H1 (cell line): ENCODE results near the gene OPCML.

Source experiments
- TF ChIP-seq, protein P1 (sequence below): IDR thresholded peaks from 2 replicates; pipeline ENCODE4 v1.6.1; 2011; ENCODE audit warnings: low read depth, mild to moderate bottlenecking, low read length; ENCODE audit not compliant: insufficient read depth
- TF ChIP-seq, protein P2 (sequence below): IDR thresholded peaks from 2 replicates; pipeline ENCODE4 v1.6.1; 2012; ENCODE audit warnings: low read length, inconsistent platforms
- TF ChIP-seq, protein P3 (sequence below): IDR thresholded peaks from 2 replicates; pipeline ENCODE4 v1.6.1; 2011; ENCODE audit warnings: low read length, improper control_type of control experiment
- TF ChIP-seq, protein P4 (sequence below), 3 experiments: IDR thresholded peaks; 1 replicate in 2 of 3; 2 replicates in 1 of 3; pipeline versions ENCODE4 v1.5.1 to v1.6.1; 2011; ENCODE audit warnings: low read length in 3 of 3, mild to moderate bottlenecking in 3 of 3, inconsistent platforms in 2 of 3, low read depth in 1 of 3, moderate library complexity in 1 of 3; ENCODE audit not compliant: insufficient read depth in 1 of 3; ENCODE audit errors: control extremely low read depth in 1 of 3

DNA sequence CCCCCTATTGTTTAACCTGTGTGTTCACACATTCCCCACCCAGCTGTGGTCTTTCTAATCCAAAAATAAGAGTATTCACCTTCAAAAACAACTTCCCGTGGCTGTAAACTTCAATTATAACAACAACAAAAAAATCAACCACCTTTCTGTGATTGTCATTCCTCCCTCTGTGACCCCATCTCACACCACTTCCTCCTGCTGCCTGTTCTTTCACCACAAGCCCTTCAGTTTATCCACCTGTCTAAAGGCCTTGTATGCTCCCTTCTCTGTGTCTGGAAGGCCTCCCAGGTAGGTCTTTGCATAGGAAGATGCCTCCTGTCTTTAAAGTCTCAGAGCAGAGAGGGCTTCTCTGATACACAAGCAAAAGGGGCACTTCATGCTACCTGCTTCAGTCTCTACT lies 707.7 kb downstream of the OPCML start:
- TF ChIP-seq, protein P1, sequence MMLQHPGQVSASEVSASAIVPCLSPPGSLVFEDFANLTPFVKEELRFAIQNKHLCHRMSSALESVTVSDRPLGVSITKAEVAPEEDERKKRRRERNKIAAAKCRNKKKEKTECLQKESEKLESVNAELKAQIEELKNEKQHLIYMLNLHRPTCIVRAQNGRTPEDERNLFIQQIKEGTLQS, result no peak
- TF ChIP-seq, protein P2, sequence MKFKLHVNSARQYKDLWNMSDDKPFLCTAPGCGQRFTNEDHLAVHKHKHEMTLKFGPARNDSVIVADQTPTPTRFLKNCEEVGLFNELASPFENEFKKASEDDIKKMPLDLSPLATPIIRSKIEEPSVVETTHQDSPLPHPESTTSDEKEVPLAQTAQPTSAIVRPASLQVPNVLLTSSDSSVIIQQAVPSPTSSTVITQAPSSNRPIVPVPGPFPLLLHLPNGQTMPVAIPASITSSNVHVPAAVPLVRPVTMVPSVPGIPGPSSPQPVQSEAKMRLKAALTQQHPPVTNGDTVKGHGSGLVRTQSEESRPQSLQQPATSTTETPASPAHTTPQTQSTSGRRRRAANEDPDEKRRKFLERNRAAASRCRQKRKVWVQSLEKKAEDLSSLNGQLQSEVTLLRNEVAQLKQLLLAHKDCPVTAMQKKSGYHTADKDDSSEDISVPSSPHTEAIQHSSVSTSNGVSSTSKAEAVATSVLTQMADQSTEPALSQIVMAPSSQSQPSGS, result no peak
- TF ChIP-seq, protein P3, sequence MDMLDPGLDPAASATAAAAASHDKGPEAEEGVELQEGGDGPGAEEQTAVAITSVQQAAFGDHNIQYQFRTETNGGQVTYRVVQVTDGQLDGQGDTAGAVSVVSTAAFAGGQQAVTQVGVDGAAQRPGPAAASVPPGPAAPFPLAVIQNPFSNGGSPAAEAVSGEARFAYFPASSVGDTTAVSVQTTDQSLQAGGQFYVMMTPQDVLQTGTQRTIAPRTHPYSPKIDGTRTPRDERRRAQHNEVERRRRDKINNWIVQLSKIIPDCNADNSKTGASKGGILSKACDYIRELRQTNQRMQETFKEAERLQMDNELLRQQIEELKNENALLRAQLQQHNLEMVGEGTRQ, result no peak
- TF ChIP-seq, protein P4, sequence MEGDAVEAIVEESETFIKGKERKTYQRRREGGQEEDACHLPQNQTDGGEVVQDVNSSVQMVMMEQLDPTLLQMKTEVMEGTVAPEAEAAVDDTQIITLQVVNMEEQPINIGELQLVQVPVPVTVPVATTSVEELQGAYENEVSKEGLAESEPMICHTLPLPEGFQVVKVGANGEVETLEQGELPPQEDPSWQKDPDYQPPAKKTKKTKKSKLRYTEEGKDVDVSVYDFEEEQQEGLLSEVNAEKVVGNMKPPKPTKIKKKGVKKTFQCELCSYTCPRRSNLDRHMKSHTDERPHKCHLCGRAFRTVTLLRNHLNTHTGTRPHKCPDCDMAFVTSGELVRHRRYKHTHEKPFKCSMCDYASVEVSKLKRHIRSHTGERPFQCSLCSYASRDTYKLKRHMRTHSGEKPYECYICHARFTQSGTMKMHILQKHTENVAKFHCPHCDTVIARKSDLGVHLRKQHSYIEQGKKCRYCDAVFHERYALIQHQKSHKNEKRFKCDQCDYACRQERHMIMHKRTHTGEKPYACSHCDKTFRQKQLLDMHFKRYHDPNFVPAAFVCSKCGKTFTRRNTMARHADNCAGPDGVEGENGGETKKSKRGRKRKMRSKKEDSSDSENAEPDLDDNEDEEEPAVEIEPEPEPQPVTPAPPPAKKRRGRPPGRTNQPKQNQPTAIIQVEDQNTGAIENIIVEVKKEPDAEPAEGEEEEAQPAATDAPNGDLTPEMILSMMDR (IDR thresholded peaks at IDR 0.05; ENCODE audit: control extremely low read depth in 1 of 3, insufficient read depth in 1 of 3, low read depth in 1 of 3, low read length in 3 of 3), result no peak
